Activated CD4-positive, alpha-beta memory T cell treated with anti-CD3 and anti-CD28 coated beads, Interleukin-2, amount 10 ng/mL, durations not matched to agents 7 days and 5 days (primary cell): ENCODE measurements around the gene BNC2. TPM values are rescaled to one million over a fixed set of nuclear protein-coding genes. Genes with fewer than 3 reads are reported as not detected.

Source experiments
- CTCF ChIA-PET: fragments of 350-600 bp; sonication (Branson Sonifier 250); formaldehyde crosslinking; loops from one replicate; lab custom pipeline; 2021; ENCODE audit warnings: antibody characterized with exemption, inconsistent platforms; lab: Charles Lee
- POLR2A ChIA-PET: fragments of 350-600 bp; sonication (Branson Sonifier 250); formaldehyde crosslinking; loops from one replicate; lab custom pipeline; 2021; ENCODE audit warnings: antibody characterized with exemption; lab: Charles Lee
- DNase-seq: peaks from one replicate; pipeline ENCODE4 v3.0.0-alpha.2; 2020
- H3K27ac Mint-ChIP-seq: one replicate; pipeline ENCODE4 v1.8.0; 2021; ENCODE audit warnings: mild to moderate bottlenecking, mixed read lengths
- H3K27me3 Mint-ChIP-seq: one replicate; pipeline ENCODE4 v1.8.0; 2021; ENCODE audit warnings: mixed read lengths
- H3K36me3 Mint-ChIP-seq: one replicate; pipeline ENCODE4 v1.8.0; 2021; ENCODE audit warnings: low read depth, mixed read lengths
- H3K4me1 Mint-ChIP-seq: one replicate; pipeline ENCODE4 v1.8.0; 2021; ENCODE audit warnings: mixed read lengths
- H3K4me3 Mint-ChIP-seq: one replicate; pipeline ENCODE4 v1.8.0; 2021; ENCODE audit warnings: mild to moderate bottlenecking, mixed read lengths
- H3K9me3 Mint-ChIP-seq: one replicate; pipeline ENCODE4 v1.8.0; 2021; ENCODE audit warnings: mixed read lengths
- total RNA-seq, 2 experiments: library from RNA; stranded (reverse); gene quantifications; one replicate each; pipeline ENCODE4 v1.2.3, GENCODE V29; 2021

BNC2 gene
- total RNA-seq, 2 experiments from 2014 or later, result not detected

DNA sequence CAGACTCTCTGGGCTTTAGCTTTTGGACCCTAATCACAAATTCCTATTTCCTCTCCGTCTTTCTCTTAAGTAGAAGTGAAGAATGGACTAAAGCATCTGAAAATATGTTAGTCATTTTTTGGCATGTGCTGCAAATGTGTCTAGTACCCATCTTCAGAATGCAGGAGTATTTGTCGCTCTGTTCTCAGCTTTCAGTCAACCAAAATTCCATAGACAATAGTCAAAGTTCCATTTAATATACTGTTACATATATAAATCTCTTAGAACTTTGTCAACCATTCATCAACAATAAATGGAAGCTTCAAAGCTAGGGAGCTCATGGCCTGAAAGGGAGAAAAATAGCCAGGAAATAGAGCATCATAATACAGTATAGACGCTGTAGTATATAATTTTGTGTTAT lies 509.4 kb downstream of the BNC2 start:
- no peak overlapping the region for H3K4me3 Mint-ChIP-seq
- no peak for DNase-seq
- no peaks in the 10 kb centered on the region for H3K36me3 Mint-ChIP-seq
- H3K27ac Mint-ChIP-seq, result no peak overlapping the region
- no peaks in the 10 kb centered on the region for H3K27me3 Mint-ChIP-seq
- H3K9me3 Mint-ChIP-seq, result peaks cover 3% of the 10 kb centered on the region
- ChIA-PET POLR2A (no interaction called here), CTCF (no interaction called here)
- H3K4me1 Mint-ChIP-seq, result no peaks in the 10 kb centered on the region

DNA sequence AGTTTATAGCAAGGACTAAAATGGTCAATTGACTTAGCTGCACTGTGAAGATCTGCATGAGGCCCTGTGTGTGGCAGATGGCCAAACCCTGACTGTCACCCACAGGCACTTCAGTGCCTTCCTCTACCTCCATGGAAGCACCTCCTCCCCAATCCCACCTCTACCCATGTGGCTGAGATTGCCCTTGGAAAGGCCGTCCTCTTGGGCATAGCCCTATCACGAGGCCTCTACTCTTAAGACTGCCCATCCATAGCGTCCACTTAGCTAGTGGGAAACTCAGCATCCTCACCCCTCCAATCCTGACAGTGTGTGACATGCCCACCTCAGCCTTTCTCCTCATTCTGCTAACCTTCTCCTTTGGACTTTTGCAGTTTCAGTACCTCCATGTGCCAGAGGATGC lies 510.2 kb downstream of the BNC2 start:
- H3K36me3 Mint-ChIP-seq, result no peaks in the 10 kb centered on the region
- H3K4me1 Mint-ChIP-seq, result no peaks in the 10 kb centered on the region
- H3K27me3 Mint-ChIP-seq, result no peaks in the 10 kb centered on the region
- H3K4me3 Mint-ChIP-seq, result no peak overlapping the region
- DNase-seq, result no peak
- ChIA-PET CTCF (no interaction called here), POLR2A (no interaction called here)
- no peak overlapping the region for H3K27ac Mint-ChIP-seq
- no peaks in the 10 kb centered on the region for H3K9me3 Mint-ChIP-seq
